ENCODE measurements around the gene KBTBD6. TPM values are rescaled to one million over a fixed set of nuclear protein-coding genes. Genes with fewer than 3 reads are reported as not detected.
"Not testable (repeated sequence)": the region's sequence is repeated elsewhere in the genome, so short reads cannot be mapped to it uniquely, and the experiment has no call there.

The KBTBD6 gene
- polyA plus RNA-seq, 1 of the 3 experiments (the other 2 are of a cell fraction), result 1.9 TPM

GRCh38 chr13:41177616-41178015 is 45.0 kb upstream of the KBTBD6 start (continued):
- TF ChIP-seq MAX (IDR thresholded peaks at IDR 0.05; ENCODE audit: low read depth), result no peak
- TF ChIP-seq REST (IDR thresholded peaks at IDR 0.05; ENCODE audit: low read depth, low read length), result no peak
- no peak for TF ChIP-seq RFX5 (IDR thresholded peaks at IDR 0.05; ENCODE audit: low read length)
- TF ChIP-seq TAF1 (IDR thresholded peaks at IDR 0.05; ENCODE audit: borderline replicate concordance, low read depth, low read length), result no peak
- no peak for TF ChIP-seq RXRA (IDR thresholded peaks at IDR 0.05; ENCODE audit: borderline replicate concordance, low read depth)
- no peak for TF ChIP-seq NRF1 (IDR thresholded peaks at IDR 0.05; ENCODE audit: low read depth, low read length)

- POLR2A ChIA-PET; H2AFZ ChIP-seq (ENCODE audit: low read depth); H3K36me3 ChIP-seq (replicated peaks in 1 of 2; ENCODE audit: control insufficient read depth in 1 of 2, insufficient read depth in 2 of 2, low read length in 1 of 2); DNase-seq; H3K4me1 ChIP-seq (ENCODE audit: control insufficient read depth in 1 of 2, insufficient read depth in 2 of 2, low read depth in 1 of 2, low read length in 1 of 2); H3K4me2 ChIP-seq; H3F3A ChIP-seq (replicated peaks; ENCODE audit: insufficient read depth); CTCF ChIA-PET; H3K9me2 ChIP-seq; H3K79me2 ChIP-seq (ENCODE audit: insufficient read depth); H4K20me1 ChIP-seq (ENCODE audit: insufficient read depth); H3K27ac ChIP-seq (ENCODE audit: low read depth in 2 of 2, low read length in 1 of 2); H3K4me3 ChIP-seq (ENCODE audit: low read depth in 2 of 2, low read length in 1 of 2); H3K27me3 ChIP-seq (ENCODE audit: insufficient read depth); H3K9ac ChIP-seq: not testable (repeated sequence)
- 87% methylated on average over 8 of the region's 8 CpGs for WGBS (ENCODE audit: low lambda C conversion rate)
- 0 out of 2 replicates have a peak, but pooled peaks cover 10% of the 10 kb centered on the region for H3K9me3 ChIP-seq
These were observed 43.0 kb upstream of the KBTBD6 start for GRCh38 chr13:41175576-41175975.

- H2AFZ ChIP-seq (ENCODE audit: low read depth), result no peak overlapping the region
- H3K36me3 ChIP-seq (replicated peaks in 1 of 2; ENCODE audit: control insufficient read depth in 1 of 2, insufficient read depth in 2 of 2, low read length in 1 of 2), result no peaks in the 10 kb centered on the region
- H3K9me3 ChIP-seq, result no peaks in the 10 kb centered on the region; the same call in 1 of the 2 replicates
- no peak overlapping the region for H3K4me3 ChIP-seq (ENCODE audit: low read depth in 2 of 2, low read length in 1 of 2)
- 92% methylated on average over 3 of the region's 3 CpGs for WGBS (ENCODE audit: low lambda C conversion rate)
- H3F3A ChIP-seq (replicated peaks; ENCODE audit: insufficient read depth), result no peaks in the 10 kb centered on the region
- H3K9ac ChIP-seq, result no peak overlapping the region
- no peaks in the 10 kb centered on the region for H3K4me1 ChIP-seq (ENCODE audit: control insufficient read depth in 1 of 2, insufficient read depth in 2 of 2, low read depth in 1 of 2, low read length in 1 of 2)
- no peaks in the 10 kb centered on the region for H3K9me2 ChIP-seq
- CTCF ChIA-PET, result no interaction called here
- H3K27me3 ChIP-seq (ENCODE audit: insufficient read depth), result no peaks in the 10 kb centered on the region
- no peak for TF ChIP-seq REST (IDR thresholded peaks at IDR 0.05; ENCODE audit: low read depth, low read length)
- no peaks in the 10 kb centered on the region for H4K20me1 ChIP-seq (ENCODE audit: insufficient read depth)
- DNase-seq, result no peak
- no peak overlapping the region for H3K27ac ChIP-seq (ENCODE audit: low read depth in 2 of 2, low read length in 1 of 2)
- POLR2A ChIA-PET, result no interaction called here
- H3K4me2 ChIP-seq, result no peak overlapping the region
- H3K79me2 ChIP-seq (ENCODE audit: insufficient read depth), result no peaks in the 10 kb centered on the region
These were observed 29.5 kb upstream of the KBTBD6 start for GRCh38 chr13:41162151-41162550.
